A673 (cell line): ENCODE data around the gene UPK3A. TPM values are rescaled to one million over a fixed set of nuclear protein-coding genes. Genes with fewer than 3 reads are reported as not detected.
"Not testable (repeated sequence)": the region's sequence is repeated elsewhere in the genome, so short reads cannot be mapped to it uniquely, and the experiment has no call there.

ENCODE experiments used
- BruUV-seq: library from RNA; stranded (reverse); fragments of 400-500 nt; replicated peaks from 2 replicates; lab custom pipeline; 2021; lab: Mats Ljungman, UMichigan
- CTCF ChIA-PET: fragments of 300-600 bp; sonication (Branson Sonifier 250); formaldehyde crosslinking; loops from one replicate; lab custom pipeline; 2022; ENCODE audit warnings: antibody characterized with exemption; lab: Charles Lee
- POLR2A ChIA-PET: fragments of 300-600 bp; sonication (Branson Sonifier 250); formaldehyde crosslinking; loops from one replicate; lab custom pipeline; 2022; ENCODE audit warnings: antibody characterized with exemption; ENCODE audit not compliant: low non-redundant PET; lab: Charles Lee
- DNase-seq: peaks from one replicate; pipeline ENCODE4 v3.0.0-alpha.2; 2015; ENCODE audit warnings: low spot score
- H3K27ac ChIP-seq: fragments of 200-600 bp; sonication (generic); 2 replicates; pipeline ENCODE4 v1.5.1; 2016; ENCODE audit warnings: mixed run types, low read depth, mild to moderate bottlenecking, mixed read lengths, antibody characterized with exemption, low read length; ENCODE audit not compliant: poor library complexity, severe bottlenecking
- H3K27me3 ChIP-seq: fragments of 200-600 bp; sonication (generic); replicated peaks from 2 replicates; pipeline ENCODE4 v1.6.1; 2017; ENCODE audit warnings: mixed run types, low read depth, mild to moderate bottlenecking, mixed read lengths, antibody characterized with exemption, low read length; ENCODE audit not compliant: insufficient read depth, poor library complexity
- H3K36me3 ChIP-seq: fragments of 200-600 bp; sonication (generic); 2 replicates; pipeline ENCODE4 v1.6.1; 2016; ENCODE audit warnings: mixed run types, mild to moderate bottlenecking, mixed read lengths, antibody characterized with exemption, low read length; ENCODE audit not compliant: insufficient read depth, poor library complexity, severe bottlenecking
- H3K4me1 ChIP-seq: fragments of 200-600 bp; sonication (generic); 2 replicates; pipeline ENCODE4 v1.6.1; 2017; ENCODE audit warnings: mixed run types, mild to moderate bottlenecking, mixed read lengths, antibody characterized with exemption, low read length; ENCODE audit not compliant: insufficient read depth, poor library complexity, severe bottlenecking
- H3K4me3 ChIP-seq: fragments of 200-600 bp; sonication (generic); 2 replicates; pipeline ENCODE4 v1.5.1; 2016; ENCODE audit warnings: low read depth, mixed run types, mild to moderate bottlenecking, mixed read lengths, low read length; ENCODE audit not compliant: poor library complexity, severe bottlenecking
- H3K9me3 ChIP-seq: fragments of 200-600 bp; sonication (generic); 2 replicates; pipeline ENCODE4 v1.6.1; 2016; ENCODE audit warnings: mixed run types, low read depth, mild to moderate bottlenecking, mixed read lengths, antibody characterized with exemption, low read length; ENCODE audit not compliant: poor library complexity, severe bottlenecking
- CTCF ChIP-seq: fragments of 300-800, 200-600 bp; sonication (generic); conservative IDR thresholded peaks from 2 replicates; pipeline ENCODE4 v1.5.1; 2017; ENCODE audit warnings: low read depth, mild to moderate bottlenecking, antibody characterized with exemption, low read length, moderate library complexity, mixed read lengths
- EZH2 ChIP-seq: fragments of 200-600 bp; sonication (generic); IDR thresholded peaks from 2 replicates; pipeline ENCODE4 v1.6.1; 2017; ENCODE audit warnings: borderline replicate concordance, low read depth, mild to moderate bottlenecking, mixed read lengths, antibody characterized with exemption, low read length; ENCODE audit not compliant: poor library complexity, severe bottlenecking
- intact Hi-C: fragments of 100-400 bp; cut with micrococcal nuclease; formaldehyde crosslinking; loops from one replicate; pipeline ENCODE4 v1.10.0; 2022; ENCODE audit not compliant: unreplicated experiment
- total RNA-seq: library from RNA; stranded (reverse); gene quantifications from 2 replicates; pipeline ENCODE4 v1.2.3, GENCODE V29; 2021

The UPK3A gene
- total RNA-seq, 1 experiment from 2014 or later, result not detected

GRCh38 chr22:45254388-45254787, 30.4 kb upstream of the UPK3A start:
- ChIA-PET CTCF (no interaction called here), POLR2A (no interaction called here)
- no peak for DNase-seq
- H3K27me3 ChIP-seq, result no peaks in the 10 kb centered on the region
- no peak overlapping the region for H3K27ac ChIP-seq
- no peak overlapping the region for H3K4me3 ChIP-seq
- TF ChIP-seq CTCF, result no peak
- TF ChIP-seq EZH2, result no peak
- intact Hi-C loops, result no loop called here
- no peaks in the 10 kb centered on the region for H3K36me3 ChIP-seq
- no peaks in the 10 kb centered on the region for H3K9me3 ChIP-seq
- no peaks in the 10 kb centered on the region for H3K4me1 ChIP-seq
- no TSS peak for BruUV-seq

- TF ChIP-seq CTCF, result no peak
- TF ChIP-seq EZH2, result no peak
- ChIA-PET CTCF (no interaction called here), POLR2A (no interaction called here)
- Histone ChIP-seq H3K9me3 (no peaks in the 10 kb centered on the region), H3K4me3 (no peak overlapping the region), H3K27me3 (no peaks in the 10 kb centered on the region), H3K27ac (no peak overlapping the region), H3K4me1 (no peaks in the 10 kb centered on the region), H3K36me3 (no peaks in the 10 kb centered on the region)
- DNase-seq, result no peak
- intact Hi-C loops, result no loop called here
- no TSS peak for BruUV-seq
Observed at GRCh38 chr22:45254789-45255278, 29.9 kb upstream of the UPK3A start.

- BruUV-seq, POLR2A ChIA-PET, H3K27me3 ChIP-seq, H3K4me3 ChIP-seq, H3K36me3 ChIP-seq, CTCF ChIA-PET, intact Hi-C loops, H3K27ac ChIP-seq, H3K9me3 ChIP-seq, DNase-seq, H3K4me1 ChIP-seq: not testable (repeated sequence)
Observed at GRCh38 chr22:45257941-45258340, 26.8 kb upstream of the UPK3A start.

GRCh38 chr22:45259754-45260394, 24.9 kb upstream of the UPK3A start:
- no peak for DNase-seq
- no TSS peak for BruUV-seq
- ChIA-PET CTCF (no interaction called here), POLR2A (no interaction called here)
- Histone ChIP-seq H3K9me3 (no peaks in the 10 kb centered on the region), H3K27me3 (no peaks in the 10 kb centered on the region), H3K4me3 (no peak overlapping the region), H3K4me1 (no peaks in the 10 kb centered on the region), H3K36me3 (no peaks in the 10 kb centered on the region), H3K27ac (no peak overlapping the region)
- intact Hi-C loops, result no loop called here
- TF ChIP-seq CTCF, result no peak
- TF ChIP-seq EZH2, result no peak

- DNase-seq, H3K27ac ChIP-seq, POLR2A ChIA-PET, BruUV-seq, intact Hi-C loops, H3K4me3 ChIP-seq, H3K27me3 ChIP-seq, H3K4me1 ChIP-seq, H3K9me3 ChIP-seq, CTCF ChIA-PET, H3K36me3 ChIP-seq: not testable (repeated sequence)
Observed at GRCh38 chr22:45260395-45260759, 24.4 kb upstream of the UPK3A start.
